Natural killer cell (primary cell): ENCODE data around the gene ITFG1. TPM values are rescaled to one million over a fixed set of nuclear protein-coding genes. Genes with fewer than 3 reads are reported as not detected.

ENCODE experiments used
- ATAC-seq, 3 donors: fragments of 150-1000 bp in 2 of 3; fragments of 200-7000 bp in 1 of 3; cut with Tn5 transposase; 1 replicate in 1 of 3; 2 replicates in 2 of 3; pipeline ENCODE4 v1.10.0; 2021; ENCODE audit warnings: mild to moderate bottlenecking in 2 of 3, moderate library complexity in 2 of 3
- DNase-seq, 2 donors: peaks; one replicate each; pipeline versions ENCODE4 v3.0.0 to v3.0.0-alpha.2; 2013 to 2021; ENCODE audit warnings: mixed read lengths in 1 of 2
- H3K27ac ChIP-seq: one replicate; pipeline ENCODE4 v1.5.1; 2013; ENCODE audit warnings: mild to moderate bottlenecking, low read length
- H3K27me3 ChIP-seq: one replicate; pipeline ENCODE4 v1.6.1; 2013; ENCODE audit warnings: low read length; ENCODE audit not compliant: control insufficient read depth, insufficient read depth
- H3K36me3 ChIP-seq: one replicate; pipeline ENCODE4 v1.6.1; 2013; ENCODE audit warnings: low read length; ENCODE audit not compliant: control insufficient read depth, insufficient read depth
- H3K4me1 ChIP-seq: one replicate; pipeline ENCODE4 v1.6.1; 2013; ENCODE audit warnings: low read length; ENCODE audit not compliant: control insufficient read depth, insufficient read depth
- H3K4me3 ChIP-seq: one replicate; pipeline ENCODE4 v1.5.1; 2013; ENCODE audit warnings: low read length
- H3K9me3 ChIP-seq: one replicate; pipeline ENCODE4 v1.6.1; 2013; ENCODE audit warnings: low read length; ENCODE audit not compliant: control insufficient read depth, insufficient read depth
- H3K27ac Mint-ChIP-seq, 2 donors: one replicate each; pipeline ENCODE4 v1.8.0; 2022; ENCODE audit warnings: mild to moderate bottlenecking in 2 of 2, mixed read lengths in 2 of 2, moderate library complexity in 1 of 2
- H3K27me3 Mint-ChIP-seq, 2 donors: one replicate each; pipeline ENCODE4 v1.8.0; 2022; ENCODE audit warnings: low read depth in 2 of 2, mixed read lengths in 2 of 2
- H3K36me3 Mint-ChIP-seq: one replicate; pipeline ENCODE4 v1.8.0; 2022; ENCODE audit warnings: mixed read lengths
- H3K4me1 Mint-ChIP-seq, 2 donors: one replicate each; pipeline ENCODE4 v1.8.0; 2022; ENCODE audit warnings: mixed read lengths in 2 of 2
- H3K4me3 Mint-ChIP-seq: one replicate; pipeline ENCODE4 v1.8.0; 2022; ENCODE audit warnings: mild to moderate bottlenecking, moderate library complexity, mixed read lengths
- H3K9me3 Mint-ChIP-seq, 2 donors: one replicate each; pipeline ENCODE4 v1.8.0; 2022; ENCODE audit warnings: mixed read lengths in 2 of 2
- CTCF ChIP-seq: fragments of 200-600 bp; IDR thresholded peaks from one replicate; pipeline ENCODE4 v1.8.0; 2022; ENCODE audit warnings: antibody characterized with exemption
- WGBS: methylation state at CpG from one replicate; pipeline ENCODE4 v1.1.7; 2013; ENCODE audit warnings: missing lambda C conversion rate; ENCODE audit not compliant: insufficient coverage; 5-methylcytosine and 5-hydroxymethylcytosine counted together
- intact Hi-C: fragments of 100-400 bp; cut with micrococcal nuclease; formaldehyde crosslinking; loops from one replicate; pipeline ENCODE4 v1.14.2; 2022
- total RNA-seq, 4 donors: library from RNA; stranded (reverse); fragments of 120-200 nt in 1 of 4; gene quantifications; one replicate each; pipeline versions ENCODE4 v1.2.3 to v1.2.4, GENCODE V29; 2013 to 2022

Gene ITFG1
- total RNA-seq: 10 to 100 TPM; 30.4 to 44.1 (median 38.2) TPM
- 70.4 TPM for total RNA-seq (2013)

- H3K9me3 Mint-ChIP-seq: no peaks in the 10 kb centered on the region
- H3K27me3 ChIP-seq: no peaks in the 10 kb centered on the region
- peak; percentile 96 to 97 for DNase-seq
- intact Hi-C loops: loop anchor here (1.0 kb wide), 1 partner anchor 182 kb away; no protein-coding TSS in a partner anchor
- peak within 1 kb of the TSS; percentile 98 for H3K4me3 Mint-ChIP-seq
- peak within 1 kb of the TSS; percentile 96 for H3K27ac ChIP-seq
- peaks cover 4% of the 10 kb centered on the region for H3K36me3 Mint-ChIP-seq
- TF ChIP-seq CTCF: no peak
- H3K36me3 ChIP-seq: peaks cover 7% of the 10 kb centered on the region
- H3K27me3 Mint-ChIP-seq: no peaks in the 10 kb centered on the region
- H3K4me1 Mint-ChIP-seq: peaks cover 43 to 61% of the 10 kb centered on the region in 2 donors
- peaks cover 22% of the 10 kb centered on the region for H3K4me1 ChIP-seq
- H3K4me3 ChIP-seq: peak within 1 kb of the TSS; percentile 95
- WGBS: under 1% methylated on average over 82 of the region's 82 CpGs
- H3K9me3 ChIP-seq: no peaks in the 10 kb centered on the region
- H3K27ac Mint-ChIP-seq: peak within 1 kb of the TSS; percentile 89 to 96
- peak; percentile 89 to 99 (median 92) for ATAC-seq
These were observed at the start of gene ITFG1, which contains the start of gene PHKB for GRCh38 chr16:47460711-47461597. Gene ITFG1, minus strand, starts transcription at chr16:47461063. Its CDS starts 18 bp downstream, at chr16:47461045. Gene PHKB, plus strand, starts transcription at chr16:47461331. Its CDS starts 20 bp downstream, at chr16:47461351.

- Histone ChIP-seq H3K27me3 (no peaks in the 10 kb centered on the region), H3K4me3 (no peak overlapping the region), H3K9me3 (no peaks in the 10 kb centered on the region), H3K4me1 (no peaks in the 10 kb centered on the region), H3K36me3 (peaks cover 40% of the 10 kb centered on the region), H3K27ac (no peak overlapping the region)
- intact Hi-C loops: no loop called here
- Mint-ChIP-seq H3K36me3 (no peaks in the 10 kb centered on the region), H3K4me3 (no peak overlapping the region), H3K27ac (peak overlapping the region in 1 of 2 donors; percentile 47), H3K27me3 (no peaks in the 10 kb centered on the region), H3K4me1 (no peaks in the 10 kb centered on the region), H3K9me3 (no peaks in the 10 kb centered on the region)
- DNase-seq: no peak
- no peak for ATAC-seq
- no CpG with 5 or more reads among the region's 1 CpG for whole genome bisulfite sequencing
- no peak for TF ChIP-seq CTCF
These were observed 46.8 kb upstream of the ITFG1 start for GRCh38 chr16:47507701-47508100.

- Mint-ChIP-seq H3K4me1 (no peaks in the 10 kb centered on the region), H3K4me3 (no peak overlapping the region), H3K9me3 (no peaks in the 10 kb centered on the region), H3K27ac (no peak overlapping the region), H3K27me3 (no peaks in the 10 kb centered on the region), H3K36me3 (no peaks in the 10 kb centered on the region)
- 73% methylated on average over 2 of the region's 2 CpGs for WGBS
- no peak overlapping the region for H3K4me3 ChIP-seq
- no peak overlapping the region for H3K27ac ChIP-seq
- intact Hi-C loops: no loop called here
- TF ChIP-seq CTCF: no peak
- no peaks in the 10 kb centered on the region for H3K27me3 ChIP-seq
- H3K36me3 ChIP-seq: peaks cover 37% of the 10 kb centered on the region
- H3K9me3 ChIP-seq: no peaks in the 10 kb centered on the region
- ATAC-seq (no peak), DNase-seq (no peak)
- no peaks in the 10 kb centered on the region for H3K4me1 ChIP-seq
These were observed 45.9 kb upstream of the ITFG1 start for GRCh38 chr16:47506800-47507199.
